ENCODE measurements around the gene JSRP1. TPM values are rescaled to one million over a fixed set of nuclear protein-coding genes. Genes with fewer than 3 reads are reported as not detected.

JSRP1 gene
- total RNA-seq, 1 donor from 2014 or later = 3.5 TPM

- DNase-seq (ENCODE audit: low read depth) = no peak
- no peak overlapping the region for H3K4me3 ChIP-seq (ENCODE audit: low read depth, low read length)
- TF ChIP-seq, protein P1, sequence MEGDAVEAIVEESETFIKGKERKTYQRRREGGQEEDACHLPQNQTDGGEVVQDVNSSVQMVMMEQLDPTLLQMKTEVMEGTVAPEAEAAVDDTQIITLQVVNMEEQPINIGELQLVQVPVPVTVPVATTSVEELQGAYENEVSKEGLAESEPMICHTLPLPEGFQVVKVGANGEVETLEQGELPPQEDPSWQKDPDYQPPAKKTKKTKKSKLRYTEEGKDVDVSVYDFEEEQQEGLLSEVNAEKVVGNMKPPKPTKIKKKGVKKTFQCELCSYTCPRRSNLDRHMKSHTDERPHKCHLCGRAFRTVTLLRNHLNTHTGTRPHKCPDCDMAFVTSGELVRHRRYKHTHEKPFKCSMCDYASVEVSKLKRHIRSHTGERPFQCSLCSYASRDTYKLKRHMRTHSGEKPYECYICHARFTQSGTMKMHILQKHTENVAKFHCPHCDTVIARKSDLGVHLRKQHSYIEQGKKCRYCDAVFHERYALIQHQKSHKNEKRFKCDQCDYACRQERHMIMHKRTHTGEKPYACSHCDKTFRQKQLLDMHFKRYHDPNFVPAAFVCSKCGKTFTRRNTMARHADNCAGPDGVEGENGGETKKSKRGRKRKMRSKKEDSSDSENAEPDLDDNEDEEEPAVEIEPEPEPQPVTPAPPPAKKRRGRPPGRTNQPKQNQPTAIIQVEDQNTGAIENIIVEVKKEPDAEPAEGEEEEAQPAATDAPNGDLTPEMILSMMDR (conservative IDR thresholded peaks at IDR 0.05; ENCODE audit: low read depth, low read length) = no peak
Observed at GRCh38 chr19:2243274-2244124, 12.7 kb downstream of the JSRP1 start.

DNA sequence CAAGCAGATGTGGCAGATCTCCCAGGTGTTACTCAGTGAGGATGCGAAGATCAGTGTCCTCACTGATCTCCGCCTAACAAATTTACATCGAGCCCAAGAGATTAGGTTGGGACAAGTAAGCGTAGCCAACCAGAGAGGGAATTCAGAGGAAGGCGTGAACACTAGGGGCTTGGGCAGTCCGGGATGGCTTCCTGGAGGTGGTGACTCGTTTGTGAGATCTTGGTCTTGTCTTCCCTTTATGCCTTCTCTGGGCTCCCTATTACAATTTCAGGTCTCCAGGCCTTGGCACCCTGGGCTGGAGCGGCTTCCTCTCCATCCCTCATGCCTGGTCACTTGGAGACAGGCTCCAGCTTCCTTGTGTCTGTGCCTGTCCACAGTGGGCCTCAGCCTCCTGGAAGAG lies 13.4 kb downstream of the JSRP1 start:
- H3K4me3 ChIP-seq (ENCODE audit: low read depth, low read length) = no peak overlapping the region
- no peak for DNase-seq (ENCODE audit: low read depth)
- TF ChIP-seq, protein P1 (conservative IDR thresholded peaks at IDR 0.05; ENCODE audit: low read depth, low read length) = no peak

GRCh38 chr19:2242092-2242537 lies 14.1 kb downstream of the JSRP1 start:
- no peak overlapping the region for H3K4me3 ChIP-seq (ENCODE audit: low read depth, low read length)
- TF ChIP-seq, protein P1 (conservative IDR thresholded peaks at IDR 0.05; ENCODE audit: low read depth, low read length) = no peak

DNA sequence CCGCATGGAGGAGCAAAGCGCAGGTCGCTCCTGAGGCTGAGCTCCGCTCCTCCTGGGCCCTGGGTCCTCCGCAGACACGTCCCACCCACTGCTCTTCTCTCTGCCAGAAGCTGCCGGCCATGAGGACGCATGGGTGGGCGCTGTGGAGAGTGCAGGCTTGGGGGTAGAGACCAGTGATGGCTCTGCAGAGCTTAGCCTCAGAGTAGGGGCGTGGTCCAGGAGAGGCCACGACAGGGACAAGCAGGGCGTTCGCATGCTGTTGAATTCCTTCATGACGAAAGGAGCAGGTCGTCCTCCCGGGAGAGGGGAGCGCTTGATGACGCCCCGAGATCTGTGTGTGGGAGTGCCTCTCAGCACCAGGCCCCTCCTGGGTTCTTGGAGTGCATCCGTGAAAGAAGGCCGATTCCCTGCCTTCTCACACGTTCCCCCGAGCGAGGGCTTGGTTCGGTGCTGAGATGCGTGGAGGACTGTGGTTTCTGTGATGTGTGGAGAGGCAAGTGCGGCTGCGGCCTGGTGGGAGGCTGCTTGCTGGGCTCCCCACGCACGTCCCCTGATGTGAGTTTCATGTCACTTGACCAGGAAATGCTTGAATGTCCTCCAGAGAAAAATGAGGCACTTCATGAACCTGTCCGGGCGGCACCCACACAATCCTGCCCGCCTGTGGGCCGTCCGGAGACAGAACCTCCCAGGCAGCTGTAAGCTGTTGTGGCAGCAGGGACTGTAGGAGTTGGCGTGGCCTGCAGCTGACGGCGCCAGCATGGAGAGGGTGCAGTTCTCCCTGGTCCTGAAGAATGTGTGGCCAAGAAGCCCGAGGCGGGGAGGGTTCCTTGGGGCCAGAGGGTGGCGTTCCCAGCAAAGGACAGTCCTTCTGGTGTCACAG lies 15.1 kb downstream of the JSRP1 start:
- H3K4me3 ChIP-seq (ENCODE audit: low read depth, low read length) = no peak overlapping the region
- DNase-seq (ENCODE audit: low read depth) = no peak
- TF ChIP-seq, protein P1 (conservative IDR thresholded peaks at IDR 0.05; ENCODE audit: low read depth, low read length) = no peak

More at GRCh38 chr19:2242092-2242537, 14.1 kb downstream of the JSRP1 start:
- no peak for DNase-seq (ENCODE audit: low read depth)

DNA sequence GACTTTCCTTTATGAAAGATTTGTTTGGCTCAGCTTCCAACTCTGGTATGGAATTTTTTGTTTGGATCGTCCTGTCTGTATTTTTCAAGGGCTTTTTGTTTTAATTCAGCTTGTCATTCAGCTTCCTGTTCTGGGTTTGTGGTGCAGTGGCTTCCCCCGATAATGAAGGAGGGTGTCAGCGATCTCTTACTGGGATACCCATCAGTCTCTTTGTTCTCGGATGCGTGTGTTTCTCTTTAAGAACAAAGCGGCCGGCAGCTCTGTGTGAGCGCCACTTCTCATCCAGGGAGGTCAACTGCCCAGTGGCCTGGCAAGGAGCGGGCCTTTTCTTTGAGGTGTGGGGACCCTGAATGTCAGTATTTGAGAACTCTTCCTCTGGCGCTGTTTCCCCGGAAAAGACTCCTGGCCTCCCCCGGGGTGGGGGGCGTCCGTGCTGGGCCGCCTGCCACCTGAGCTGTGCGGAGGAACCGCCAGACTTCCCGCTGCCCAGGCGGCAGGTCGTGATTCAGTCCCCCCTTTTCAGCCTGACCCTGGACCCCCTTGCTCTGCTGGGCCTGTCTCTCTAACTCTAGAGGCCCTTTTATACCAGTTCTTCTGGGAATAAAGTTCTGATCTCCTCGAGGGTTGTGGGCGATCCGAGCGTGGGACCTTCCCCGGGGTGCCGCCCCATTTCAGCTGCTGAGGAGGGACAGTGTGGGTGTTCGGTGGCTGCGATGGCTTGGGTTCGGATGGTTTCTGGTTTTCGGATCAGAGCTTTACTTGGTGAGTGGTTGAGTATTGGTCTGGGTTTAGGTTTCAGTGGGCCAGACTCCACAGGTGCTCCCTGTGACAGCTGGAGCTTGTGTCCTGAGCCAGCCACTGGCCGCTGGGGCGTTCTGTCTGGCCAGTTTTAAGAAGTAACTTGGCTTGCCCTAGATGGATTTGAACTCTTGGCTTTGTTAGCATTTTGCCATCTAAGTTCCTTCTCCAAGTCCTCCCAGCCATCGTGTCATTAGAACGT lies 16.1 kb downstream of the JSRP1 start:
- TF ChIP-seq, protein P1 (conservative IDR thresholded peaks at IDR 0.05; ENCODE audit: low read depth, low read length) = no peak
- H3K4me3 ChIP-seq (ENCODE audit: low read depth, low read length) = peak overlapping the region; percentile 58
- DNase-seq (ENCODE audit: low read depth) = no peak

DNA sequence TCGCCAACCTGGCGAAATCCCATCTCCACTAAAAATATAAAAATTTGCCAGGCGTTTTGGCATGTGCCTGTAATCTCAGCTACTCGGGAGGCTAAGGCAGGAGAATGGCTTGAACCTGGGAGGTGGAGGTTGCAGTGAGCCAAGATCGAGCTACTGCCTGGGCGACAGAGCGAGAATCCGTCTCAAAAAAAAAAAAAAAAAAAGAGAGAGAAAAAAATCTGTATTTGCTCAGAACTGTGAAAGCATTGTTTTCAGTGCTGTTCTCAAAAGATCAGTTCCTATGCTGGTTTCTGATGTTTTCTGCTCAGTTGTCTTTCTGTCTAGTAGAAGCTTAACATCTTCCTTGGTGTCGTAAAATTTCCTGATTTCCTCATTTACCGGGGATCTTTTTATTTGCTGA lies 17.0 kb downstream of the JSRP1 start:
- DNase-seq (ENCODE audit: low read depth) = no peak
- peak overlapping the region; percentile 58 for H3K4me3 ChIP-seq (ENCODE audit: low read depth, low read length)
- TF ChIP-seq, protein P1 (conservative IDR thresholded peaks at IDR 0.05; ENCODE audit: low read depth, low read length) = no peak

Data from epithelial cell of proximal tubule (primary cell).